Frontal cortex (tissue), 4 donors: ENCODE results near the gene TUFT1. TPM values are rescaled to one million over a fixed set of nuclear protein-coding genes. Genes with fewer than 3 reads are reported as not detected.
A peak's percentile ranks its signal among the peaks of the same experiment; 100 is the strongest.
"Not testable (repeated sequence)": the region's sequence is repeated elsewhere in the genome, so short reads cannot be mapped to it uniquely, and the experiment has no call there.

Experiments used
- DNase-seq, 2 donors: peaks; one replicate each; pipeline ENCODE4 v3.0.0; 2012; ENCODE audit warnings: low spot score in 2 of 2
- FAIRE-seq: peaks from 2 replicates; lab custom pipeline; 2012; peaks lifted over from hg19 to GRCh38; lab: Jason Lieb, UNC
- small RNA-seq: library from RNA; depleted of rRNA; stranded (forward); fragments of <200 nt; gene quantifications from one replicate; pipeline ENCODE3, GENCODE V24; 2014
- total RNA-seq: library from RNA; depleted of rRNA; stranded (reverse); fragments of >200 nt; gene quantifications from one replicate; pipeline ENCODE4 v1.2.3, GENCODE V29; 2014
- donor health status: control.
- donor health status: control.
- donor health status: control.

The TUFT1 gene
- total RNA-seq, 1 donor from 2014 or later = 9.8 TPM

DNA sequence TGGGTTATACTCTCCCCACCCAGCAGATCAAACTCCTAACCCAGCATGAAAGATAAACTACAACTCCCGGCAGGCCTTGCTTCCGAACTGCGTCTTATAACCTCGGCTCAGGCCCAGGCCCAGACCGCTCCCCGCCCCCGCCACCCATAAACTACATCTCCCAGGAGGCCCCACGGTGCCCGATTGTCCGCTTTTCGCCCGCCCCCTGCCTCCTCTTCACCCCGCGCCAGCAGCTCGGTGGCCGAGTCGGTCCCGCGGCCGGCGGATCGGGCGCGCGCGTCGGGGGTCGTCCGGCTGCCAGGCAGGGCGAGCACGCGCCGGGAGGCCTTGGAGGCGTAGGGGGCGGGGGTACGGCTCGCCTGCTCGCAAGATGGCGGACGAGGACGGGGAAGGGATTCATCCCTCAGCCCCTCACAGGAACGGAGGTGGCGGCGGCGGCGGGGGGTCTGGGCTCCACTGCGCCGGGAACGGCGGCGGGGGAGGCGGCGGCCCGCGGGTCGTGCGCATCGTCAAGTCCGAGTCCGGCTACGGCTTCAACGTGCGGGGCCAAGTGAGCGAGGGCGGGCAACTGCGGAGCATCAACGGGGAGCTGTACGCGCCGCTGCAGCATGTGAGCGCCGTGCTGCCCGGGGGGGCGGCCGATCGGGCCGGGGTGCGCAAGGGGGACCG lies 71.9 kb downstream of the TUFT1 start, which contains the start of gene SNX27:
TSS of gene SNX27 (plus strand) at position 219 of the 669 bp plus-strand sequence. CDS start at position 371, 152 bp downstream.
- no peak for FAIRE-seq

GRCh38 chr1:151612501-151613281 lies 72.6 kb downstream of the TUFT1 start:
- FAIRE-seq = no peak
- peak in 1 of 2 donors; percentile 34 for DNase-seq

More for the DNA sequence above, 71.9 kb downstream of the TUFT1 start, which contains the start of gene SNX27:
- peak; percentile 90 to 93 for DNase-seq

DNA sequence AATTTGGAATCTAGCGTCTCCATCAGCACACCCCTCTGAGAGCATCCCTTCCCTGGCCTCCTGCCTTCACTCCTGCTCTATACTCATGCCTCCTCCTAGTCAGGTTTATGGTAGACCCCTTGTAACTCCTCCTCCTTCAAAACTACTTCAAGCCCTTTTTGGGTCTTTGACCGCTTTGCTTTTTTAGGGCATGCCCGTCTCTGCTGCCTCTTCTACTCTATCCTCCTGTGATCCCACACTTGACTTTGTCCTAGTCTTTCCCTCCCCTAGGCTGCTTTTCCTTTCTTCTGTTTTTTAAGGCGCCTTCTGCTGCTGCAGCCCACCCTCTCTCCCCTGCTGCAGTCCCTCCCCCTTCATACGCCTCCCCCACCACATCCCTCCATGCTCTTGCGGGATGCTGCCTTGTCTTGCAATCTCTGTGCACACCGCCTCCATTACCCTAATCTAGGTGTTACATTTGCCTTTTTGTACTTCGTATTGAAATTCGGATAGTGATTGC lies 73.2 kb downstream of the TUFT1 start:
- no peak for FAIRE-seq
- DNase-seq = no peak

DNA sequence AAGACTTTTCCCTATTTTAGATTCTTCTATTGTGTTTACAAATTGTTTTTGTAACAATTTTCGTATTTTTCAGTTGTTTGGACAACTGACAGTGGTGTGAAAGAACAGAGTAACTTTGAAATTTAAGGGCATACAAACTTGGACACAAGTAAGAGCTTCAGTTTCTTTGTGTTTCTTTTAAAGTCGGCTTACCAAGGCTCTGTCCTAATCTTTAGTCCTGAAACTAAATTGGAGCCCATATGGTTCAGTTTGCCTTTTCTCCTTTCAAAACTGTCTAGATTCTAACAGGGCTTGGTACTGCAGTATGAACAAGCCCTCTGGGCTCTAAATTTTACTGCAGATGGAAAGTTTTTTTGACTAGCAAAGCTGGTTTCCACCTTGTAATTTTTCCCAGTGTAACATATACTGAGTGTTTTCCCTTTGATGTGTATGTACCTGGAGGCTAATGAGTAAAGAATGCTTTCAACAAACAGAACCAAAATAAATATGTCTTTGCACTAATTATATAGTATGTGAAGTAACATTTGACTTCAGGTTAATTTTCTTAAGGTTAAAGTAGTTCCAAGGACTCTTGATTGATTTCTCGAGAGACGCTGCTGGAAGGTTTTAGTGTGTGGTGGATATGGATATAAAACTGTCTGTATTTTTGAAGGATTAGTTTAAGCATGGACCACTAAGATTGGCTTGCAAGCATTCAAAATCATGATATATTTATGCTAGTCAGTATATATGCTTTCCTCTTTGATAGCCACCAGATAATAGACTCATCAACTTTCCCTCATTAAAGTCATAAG lies 75.8 kb downstream of the TUFT1 start:
- no peak for DNase-seq
- no peak for FAIRE-seq

DNA sequence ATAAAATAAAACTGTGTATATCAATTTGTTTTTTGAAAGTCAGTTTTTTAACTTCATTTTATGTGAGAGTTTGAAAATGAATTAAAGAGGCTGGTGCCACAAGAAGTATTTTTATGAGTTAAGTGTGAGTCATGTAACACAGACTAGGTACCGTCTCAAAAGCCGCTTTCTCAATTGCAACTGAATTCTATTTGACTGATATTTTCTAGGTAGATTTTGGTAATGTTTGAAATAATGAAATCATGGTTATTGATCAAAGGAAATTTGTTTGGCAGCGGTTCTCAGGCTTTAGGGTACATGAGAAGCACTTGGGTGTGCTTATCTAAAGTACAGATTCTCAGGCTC lies 76.4 kb downstream of the TUFT1 start:
- DNase-seq = no peak
- no peak for FAIRE-seq

- DNase-seq (no peak), FAIRE-seq (no peak)
Measured at GRCh38 chr1:151618003-151618402, 77.9 kb downstream of the TUFT1 start.

- FAIRE-seq (no peak), DNase-seq (no peak)
Measured at GRCh38 chr1:151618470-151618869, 78.4 kb downstream of the TUFT1 start.

DNA sequence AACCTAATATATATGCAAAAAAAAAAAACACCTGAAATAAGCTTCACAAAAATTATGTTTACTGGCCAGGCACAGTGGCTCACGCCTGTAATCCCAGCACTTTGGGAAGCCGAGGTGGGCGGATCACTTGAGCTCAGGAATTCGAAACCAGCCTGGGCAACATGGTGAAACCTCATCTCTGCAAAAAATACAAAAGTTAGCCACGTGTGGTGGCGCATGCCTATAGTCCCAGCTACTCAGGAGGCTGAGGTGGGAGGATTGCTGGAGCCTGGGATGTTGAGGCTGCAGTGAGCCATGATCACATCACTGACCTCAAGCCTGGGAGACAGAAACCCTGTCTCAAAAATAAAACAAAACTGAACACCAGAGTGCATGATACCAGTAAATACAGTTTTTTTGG lies 78.9 kb downstream of the TUFT1 start:
- not testable (repeated sequence) for FAIRE-seq, DNase-seq

DNA sequence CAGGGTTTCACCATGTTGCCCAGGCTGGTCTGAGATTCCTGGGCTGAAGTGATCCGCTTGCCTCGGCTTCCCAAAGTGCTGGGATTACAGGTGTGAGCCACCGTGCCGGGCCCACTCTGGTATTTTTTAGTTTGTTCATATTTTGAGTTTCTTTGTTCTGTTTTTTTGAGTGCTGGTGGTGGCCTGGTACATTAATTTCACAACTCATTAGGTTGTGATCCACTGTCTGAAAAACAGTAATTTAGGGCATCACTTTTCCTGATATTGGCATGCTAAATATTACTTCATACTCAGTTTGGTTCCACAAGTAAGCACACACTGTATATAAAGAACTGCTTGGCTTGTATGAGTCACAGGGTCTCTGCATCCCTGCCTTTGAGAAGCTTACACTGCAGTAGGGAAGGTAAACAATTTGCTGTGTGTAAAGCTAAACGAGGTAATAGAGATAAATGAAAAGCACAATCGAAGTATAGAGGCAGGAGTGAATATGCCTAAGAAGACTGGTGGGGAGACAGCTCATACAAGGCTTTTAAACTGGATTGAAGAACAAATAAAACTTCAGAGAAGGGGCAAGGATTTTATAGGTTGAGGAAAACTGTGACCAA lies 79.5 kb downstream of the TUFT1 start:
- FAIRE-seq (no peak), DNase-seq (no peak)

DNA sequence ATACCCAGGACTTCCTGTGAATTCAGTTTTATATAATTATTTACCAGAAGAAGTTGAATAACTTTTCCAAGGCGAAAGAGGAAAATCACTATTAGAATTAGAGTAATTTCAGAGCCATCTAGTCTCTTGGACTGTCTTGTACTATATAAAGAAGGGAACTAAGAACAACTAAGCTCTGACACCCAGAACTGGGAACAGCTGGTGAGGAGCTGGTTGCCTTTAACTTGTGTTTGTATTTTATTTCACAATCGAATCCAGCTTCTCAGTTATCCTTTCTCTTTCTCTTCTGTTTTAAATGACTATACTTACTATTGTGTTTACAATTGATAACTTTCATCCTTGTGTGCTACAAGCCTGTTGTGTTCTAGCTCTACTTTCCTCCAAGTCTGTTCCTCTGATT lies 80.2 kb downstream of the TUFT1 start:
- no peak for DNase-seq
- FAIRE-seq = no peak

GRCh38 chr1:151621351-151621750 lies 81.2 kb downstream of the TUFT1 start:
- FAIRE-seq = no peak
- no peak for DNase-seq

DNA sequence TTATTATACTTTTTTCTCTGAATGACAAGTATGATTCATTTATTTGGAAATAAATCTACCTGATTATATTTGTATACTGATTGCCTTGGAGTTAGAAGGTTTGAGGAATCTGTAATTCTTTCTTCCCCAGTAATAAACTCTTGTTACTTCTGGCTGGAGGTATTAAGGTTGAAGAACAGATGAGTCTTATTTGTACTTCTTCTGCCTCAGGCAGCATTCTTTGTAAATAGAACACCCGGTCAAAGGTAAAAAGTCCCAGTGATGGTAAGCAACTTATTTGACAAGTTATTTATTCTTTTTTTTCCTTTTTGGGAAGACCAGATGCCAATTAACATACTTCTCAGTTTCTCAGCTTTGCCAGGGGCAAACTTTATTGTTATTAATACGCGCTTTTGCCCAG lies 84.7 kb downstream of the TUFT1 start:
- DNase-seq (no peak), FAIRE-seq (no peak)

DNA sequence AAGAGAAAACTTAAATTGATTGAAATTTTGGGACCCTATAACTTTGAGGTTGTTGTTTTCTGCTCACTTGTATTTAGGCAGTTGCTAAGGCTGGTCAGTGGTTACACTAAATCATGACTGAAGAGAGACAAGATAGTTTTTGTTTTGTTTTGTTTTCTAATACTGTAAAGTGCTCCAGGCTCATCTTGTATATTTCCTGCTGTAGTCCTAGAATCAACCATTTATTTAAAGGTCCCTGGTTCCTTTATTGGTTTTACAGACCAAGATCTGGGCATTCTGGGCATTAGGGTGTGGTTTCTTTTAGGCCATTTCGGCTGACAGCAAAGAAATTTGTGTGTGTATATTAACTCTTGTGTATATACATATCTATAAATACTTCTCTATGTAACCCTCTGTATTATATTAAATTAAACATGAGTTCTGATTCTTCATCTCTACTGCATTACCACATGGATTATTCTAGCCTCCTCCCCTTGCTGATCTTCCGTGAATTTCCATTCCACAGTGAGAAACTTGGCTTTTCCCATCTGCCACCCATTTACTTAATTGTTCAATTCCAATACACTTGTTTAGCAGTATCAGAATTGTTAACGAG lies 86.7 kb downstream of the TUFT1 start:
- DNase-seq (no peak), FAIRE-seq (no peak)

GRCh38 chr1:151629278-151629677 lies 89.2 kb downstream of the TUFT1 start:
- no peak for FAIRE-seq

More at GRCh38 chr1:151629278-151629677, 89.2 kb downstream of the TUFT1 start:
- no peak for DNase-seq

Small RNA genes lying within 50 kb of the gene (small RNA-seq; reads per million reads assigned to genes)
- gene MIR554 (not detected), gene RF00405 (not detected), gene RNU6-1062P (not detected)

Other genes starting within 250 kb of the TUFT1 start
- gene PI4KB, start 212.9 kb upstream of the TUFT1 start, total RNA-seq = 28.5 TPM
- 14.3 TPM for gene RFX5, start 193.1 kb upstream of the TUFT1 start, total RNA-seq
- 6.5 TPM for gene SELENBP1, start 167.6 kb upstream of the TUFT1 start, total RNA-seq
- 369 TPM for gene PSMB4, start 140.7 kb upstream of the TUFT1 start, total RNA-seq
- 33.4 TPM for gene POGZ, start 80.8 kb upstream of the TUFT1 start, total RNA-seq
- 2.0 TPM for gene CGN, start 28.9 kb upstream of the TUFT1 start, total RNA-seq
- gene SNX27, start 71.7 kb downstream of the TUFT1 start, total RNA-seq = 75.8 TPM
- gene CELF3, start 176.5 kb downstream of the TUFT1 start, total RNA-seq = 33.0 TPM
- 9.8 TPM for gene RIIAD1, start 181.2 kb downstream of the TUFT1 start, total RNA-seq
- gene MRPL9, start 223.2 kb downstream of the TUFT1 start, total RNA-seq = 73.4 TPM